GM12874 (cell line): Measurements from ENCODE around the gene JAM2.

Experiments used
- TF ChIP-seq, protein P1 (sequence below): IDR thresholded peaks from 2 replicates; pipeline ENCODE4 v1.5.1; 2011; ENCODE audit warnings: low read depth, mild to moderate bottlenecking, control low read depth, low read length, moderate library complexity; ENCODE audit not compliant: insufficient read depth

JAM2 gene

DNA sequence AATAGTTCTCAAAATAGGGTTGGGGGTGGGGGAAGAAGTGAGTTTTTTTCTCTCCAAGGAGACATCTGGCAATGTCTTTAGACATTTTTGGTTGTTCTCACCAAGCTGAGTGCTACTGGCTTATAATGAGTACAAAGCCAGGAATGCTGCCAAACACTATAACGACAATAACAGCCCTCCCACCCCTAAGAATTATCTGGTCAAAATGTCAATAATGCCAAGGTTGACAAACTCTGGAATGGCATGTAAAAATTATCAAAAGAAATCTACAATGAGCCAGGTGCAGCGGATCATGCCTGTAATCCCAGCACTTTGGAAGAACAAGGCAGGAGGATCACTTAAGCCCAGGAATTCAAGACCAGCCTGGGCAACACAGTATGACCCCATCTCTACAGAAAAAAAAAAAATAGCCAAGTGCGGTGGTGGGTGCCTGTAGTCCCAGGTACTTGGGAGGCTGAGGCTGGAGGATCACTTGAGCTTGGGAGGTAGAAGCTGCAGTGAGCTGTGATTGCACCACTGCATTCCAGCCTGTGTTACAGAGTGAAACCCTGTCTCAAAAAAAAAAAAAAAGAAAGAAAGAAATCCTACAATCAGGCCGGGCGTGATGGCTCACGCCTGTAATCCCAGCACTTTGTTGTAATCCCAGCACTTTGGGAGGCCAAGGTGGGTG lies 93.2 kb downstream of the JAM2 start:
- TF ChIP-seq, protein P1, sequence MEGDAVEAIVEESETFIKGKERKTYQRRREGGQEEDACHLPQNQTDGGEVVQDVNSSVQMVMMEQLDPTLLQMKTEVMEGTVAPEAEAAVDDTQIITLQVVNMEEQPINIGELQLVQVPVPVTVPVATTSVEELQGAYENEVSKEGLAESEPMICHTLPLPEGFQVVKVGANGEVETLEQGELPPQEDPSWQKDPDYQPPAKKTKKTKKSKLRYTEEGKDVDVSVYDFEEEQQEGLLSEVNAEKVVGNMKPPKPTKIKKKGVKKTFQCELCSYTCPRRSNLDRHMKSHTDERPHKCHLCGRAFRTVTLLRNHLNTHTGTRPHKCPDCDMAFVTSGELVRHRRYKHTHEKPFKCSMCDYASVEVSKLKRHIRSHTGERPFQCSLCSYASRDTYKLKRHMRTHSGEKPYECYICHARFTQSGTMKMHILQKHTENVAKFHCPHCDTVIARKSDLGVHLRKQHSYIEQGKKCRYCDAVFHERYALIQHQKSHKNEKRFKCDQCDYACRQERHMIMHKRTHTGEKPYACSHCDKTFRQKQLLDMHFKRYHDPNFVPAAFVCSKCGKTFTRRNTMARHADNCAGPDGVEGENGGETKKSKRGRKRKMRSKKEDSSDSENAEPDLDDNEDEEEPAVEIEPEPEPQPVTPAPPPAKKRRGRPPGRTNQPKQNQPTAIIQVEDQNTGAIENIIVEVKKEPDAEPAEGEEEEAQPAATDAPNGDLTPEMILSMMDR, result no peak

DNA sequence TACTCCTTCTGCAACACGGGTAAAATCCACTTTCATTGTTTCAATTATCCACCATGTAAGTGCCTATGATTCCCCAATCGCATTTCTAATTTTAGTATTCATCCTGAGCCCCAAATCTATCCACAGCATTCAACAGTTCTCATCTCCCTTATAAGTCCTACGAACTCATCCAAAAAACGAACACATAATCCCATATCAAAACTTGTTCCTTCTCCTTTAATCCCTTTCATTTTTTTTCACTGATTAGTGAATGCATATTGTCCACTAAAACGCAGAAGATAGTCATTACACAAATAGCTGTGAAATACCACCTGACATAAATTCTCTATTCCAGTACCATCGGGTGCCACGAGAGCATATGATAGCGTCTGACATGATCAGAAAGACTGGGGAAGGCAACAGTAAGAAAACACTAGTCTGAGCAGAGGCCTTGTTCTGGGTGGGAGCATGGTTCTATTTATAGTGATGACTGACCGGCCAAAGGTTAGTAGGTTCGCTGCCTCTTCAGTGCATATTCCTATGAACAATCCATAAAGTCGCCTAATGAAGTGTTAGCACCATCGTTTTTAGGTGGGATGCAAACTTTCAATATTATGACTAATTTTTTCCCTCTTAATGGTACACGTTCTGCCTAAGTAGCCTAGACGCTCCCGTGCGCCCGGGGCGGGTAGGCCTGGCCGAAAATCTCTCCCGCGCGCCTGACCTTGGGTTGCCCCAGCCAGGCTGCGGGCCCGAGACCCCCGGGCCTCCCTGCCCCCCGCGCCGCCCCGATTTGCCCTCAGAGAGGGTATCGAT lies 95.0 kb downstream of the JAM2 start:
- TF ChIP-seq, protein P1, result no peak

DNA sequence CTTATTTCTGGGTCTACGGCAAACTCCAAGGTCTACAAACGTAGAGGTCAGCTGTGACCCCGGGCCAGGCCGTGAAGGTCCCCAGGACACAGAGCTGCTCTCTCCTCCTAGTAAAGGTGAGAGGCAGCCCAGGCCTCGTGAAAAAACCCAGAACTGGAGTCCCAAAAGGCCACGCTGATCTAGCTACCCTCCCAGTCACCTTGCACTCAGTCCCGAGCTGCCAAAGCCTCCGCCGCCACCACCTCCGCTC lies 95.5 kb downstream of the JAM2 start:
- TF ChIP-seq, protein P1, result no peak

DNA sequence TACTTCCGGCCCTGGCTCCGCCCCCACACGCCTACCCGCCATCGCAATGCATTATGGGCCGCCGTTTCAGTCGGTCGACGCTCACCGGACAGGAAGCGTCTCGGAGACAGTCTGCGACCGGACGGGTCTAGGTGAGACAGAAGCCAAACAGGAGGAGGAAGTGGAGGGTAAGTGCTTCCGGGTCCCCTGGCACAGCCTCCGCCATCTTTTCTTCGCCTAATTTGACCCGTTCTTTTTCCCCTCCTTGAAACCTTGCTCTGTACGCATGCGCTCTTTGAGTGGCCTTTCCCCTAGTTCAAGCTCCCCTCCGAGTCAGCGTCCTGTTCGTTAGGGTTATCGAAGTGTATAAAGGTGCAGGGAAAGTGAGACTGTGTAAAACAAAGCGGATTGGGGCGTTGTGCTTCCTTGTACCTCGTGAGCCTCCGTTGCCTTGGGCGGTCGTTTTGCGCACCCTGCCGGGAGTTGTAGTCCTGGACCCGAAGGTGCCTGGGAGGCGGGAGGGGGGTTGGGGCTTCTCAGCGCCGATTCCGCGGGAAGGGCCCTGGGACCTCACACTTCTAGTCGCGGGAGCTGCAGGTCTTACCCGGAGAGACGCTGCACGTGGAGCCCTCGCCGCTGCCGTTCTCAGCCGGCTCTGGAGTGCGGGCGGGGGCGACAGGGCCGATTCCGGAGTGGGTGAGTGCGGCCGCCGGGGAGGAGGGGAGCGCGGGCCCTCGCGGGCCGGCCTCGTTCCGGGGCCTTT lies 96.0 kb downstream of the JAM2 start, which contains the start of the genes ATP5PF and GABPA:
Gene ATP5PF, minus strand, starts transcription at position 1 of the 742 bp plus-strand sequence. CDS start 5,110 bp downstream, outside the sequence.
Gene GABPA, plus strand, starts transcription at position 69 of the 742 bp plus-strand sequence. CDS start 6,627 bp downstream, outside the sequence.
- TF ChIP-seq, protein P1, result no peak

DNA sequence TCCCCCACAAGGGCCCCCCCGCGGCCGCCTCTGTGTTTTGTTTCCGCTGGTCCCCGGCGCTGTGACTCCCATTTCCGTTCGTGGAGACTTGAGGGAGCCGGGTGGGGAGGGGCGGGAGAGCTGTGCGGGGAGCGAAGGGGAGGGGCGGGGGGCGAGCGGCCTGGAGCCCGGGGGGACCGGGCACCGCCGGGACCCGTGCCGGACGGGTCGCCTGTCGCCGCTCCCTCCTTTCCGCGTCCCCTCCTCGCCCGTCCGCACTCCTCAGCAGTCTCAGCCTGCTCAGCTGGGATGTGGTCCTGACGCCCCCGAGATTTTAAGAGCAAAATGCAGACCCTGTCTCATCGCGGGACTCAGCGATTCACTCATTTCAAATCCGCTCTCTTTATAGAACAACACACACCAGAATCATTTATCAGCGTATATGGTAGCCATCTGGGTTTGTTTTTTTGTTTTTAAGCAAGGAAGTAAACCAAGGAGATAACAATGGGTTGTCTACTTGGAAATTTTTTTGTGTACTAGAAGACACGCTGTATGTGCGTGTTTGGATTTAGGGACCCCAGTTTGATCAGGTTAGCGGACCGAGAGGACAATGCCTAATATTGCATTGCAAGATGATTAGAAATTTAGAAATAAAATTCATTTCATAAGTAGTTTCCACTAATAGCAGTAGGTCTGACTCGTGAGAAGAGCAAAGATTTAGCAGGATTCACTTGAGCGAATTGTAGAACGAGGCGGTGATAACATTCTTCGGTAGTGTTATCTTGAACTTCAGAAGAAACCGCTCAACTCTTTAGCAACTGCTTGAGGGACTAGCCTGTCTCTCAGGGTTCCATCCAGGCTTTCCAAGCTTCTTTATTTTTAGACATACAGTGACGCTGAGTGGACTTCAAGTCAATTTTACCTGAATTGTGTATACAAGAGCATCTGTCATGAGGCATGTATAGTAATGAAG lies 96.9 kb downstream of the JAM2 start:
- TF ChIP-seq, protein P1, result no peak

DNA sequence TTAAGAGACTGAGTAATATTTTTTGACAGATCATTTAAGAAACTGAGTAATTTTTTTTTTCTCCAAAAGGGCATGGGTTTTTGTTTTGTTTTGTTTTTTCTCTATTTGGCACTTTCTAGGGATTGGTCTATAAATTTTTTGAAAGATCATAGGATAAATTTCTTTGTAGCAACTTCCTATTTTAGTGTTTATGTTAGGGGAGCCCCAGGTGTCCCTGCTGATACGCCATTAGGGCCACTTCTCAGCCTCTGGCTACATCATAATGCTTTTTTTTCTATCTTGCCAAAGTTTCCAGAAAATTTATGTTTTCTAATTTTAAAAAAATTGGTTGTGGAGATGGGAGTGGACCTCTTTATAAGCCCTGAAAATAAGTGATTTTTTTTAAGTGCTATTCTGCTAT lies 98.4 kb downstream of the JAM2 start:
- TF ChIP-seq, protein P1, result no peak

DNA sequence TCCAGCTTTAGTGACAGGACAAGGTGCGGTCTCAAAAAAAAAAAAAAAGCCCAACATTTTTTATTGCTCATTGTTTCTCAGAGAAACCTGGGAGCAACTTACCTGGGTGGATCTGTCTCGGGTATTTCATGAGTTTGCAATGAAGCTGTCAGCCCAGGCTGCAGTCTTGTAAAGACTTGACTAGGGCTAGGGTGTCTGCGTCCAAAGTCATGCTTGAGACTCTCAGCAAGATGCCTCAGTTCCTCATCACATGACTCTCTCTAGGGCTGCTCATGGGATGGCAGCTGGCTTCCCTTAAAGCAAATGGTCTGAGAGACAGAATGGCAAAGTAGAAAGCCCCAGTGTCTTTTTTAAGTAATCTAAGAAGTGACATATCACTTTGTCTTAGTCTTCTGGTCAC lies 103.8 kb downstream of the JAM2 start:
- TF ChIP-seq, protein P1, result no peak
